Measurements from ENCODE around the gene HMGN5. TPM values are rescaled to one million over a fixed set of nuclear protein-coding genes. Genes with fewer than 3 reads are reported as not detected.

The HMGN5 gene
- total and polyA plus RNA-seq, 2 of the 4 experiments (the other 2 are of a cell fraction): 0.72 to 3.4 TPM

DNA sequence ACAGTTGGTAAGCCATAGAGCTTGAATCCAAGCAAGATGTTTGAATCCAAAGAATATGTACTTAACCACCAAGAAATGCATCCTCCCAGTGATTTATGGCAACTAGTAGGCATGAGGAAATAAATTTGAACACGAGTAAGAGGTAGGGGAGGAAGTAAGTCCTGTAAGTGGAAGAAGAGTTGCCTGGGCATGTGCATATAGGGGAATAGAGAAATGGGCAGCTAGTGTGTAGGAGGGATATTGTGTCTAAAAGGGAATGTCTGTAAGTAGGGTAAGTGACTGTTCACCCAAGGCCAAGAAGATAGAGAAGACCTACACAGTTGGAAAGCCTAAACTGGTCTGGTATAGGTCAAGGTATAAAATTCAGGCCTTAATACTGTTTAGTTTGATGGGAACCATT lies 4.8 kb upstream of the HMGN5 start:
- Histone ChIP-seq H3K79me1 (ENCODE audit: low read depth in 1 of 2, low read length in 2 of 2) (peaks cover 0 to 13% of the 10 kb centered on the region in 2 experiments), H3K27me3 (ENCODE audit: control insufficient read depth, insufficient read depth, low read length) (no peaks in the 10 kb centered on the region), H2BK15ac (ENCODE audit: low read depth, low read length) (no peak overlapping the region), H4K8ac (ENCODE audit: low read depth in 2 of 2, low read length in 2 of 2) (no peak overlapping the region), H2BK20ac (ENCODE audit: low read depth, low read length) (no peak overlapping the region), H3K36me3 (ENCODE audit: control insufficient read depth, insufficient read depth, low read length) (no peaks in the 10 kb centered on the region), H4K20me1 (ENCODE audit: insufficient read depth, low read length) (no peaks in the 10 kb centered on the region), H2AK9ac (replicated peaks; ENCODE audit: low read depth, low read length, poor library complexity) (no peak overlapping the region), H3K4me3 (ENCODE audit: insufficient read depth, low read depth, low read length) (no peak overlapping the region), H3K9me3 (ENCODE audit: control insufficient read depth, insufficient read depth, low read length) (no peaks in the 10 kb centered on the region), H3K9me1 (ENCODE audit: insufficient read depth, low read length) (peaks cover 3% of the 10 kb centered on the region; the same call in 1 of the 2 replicates), H3K56ac (ENCODE audit: extremely low read depth, insufficient read depth, low read length) (no peak overlapping the region), H2AFZ (replicated peaks; ENCODE audit: low read length, poor library complexity) (no peak overlapping the region), H3K4me2 (ENCODE audit: low read depth, low read length) (no peak overlapping the region), H4K5ac (ENCODE audit: low read depth, low read length) (no peak overlapping the region), H3K27ac (ENCODE audit: insufficient read depth, low read length) (no peak overlapping the region), H2BK120ac (ENCODE audit: low read depth, low read length) (no peak overlapping the region), H4K91ac (ENCODE audit: insufficient read depth, low read depth, low read length) (no peak overlapping the region), H3K4ac (ENCODE audit: low read depth, low read length) (no peak overlapping the region), H3K18ac (ENCODE audit: low read depth, low read length) (no peak overlapping the region), H3K23ac (ENCODE audit: low read depth, low read length) (no peak overlapping the region), H2BK5ac (ENCODE audit: low read depth, low read length, poor library complexity, severe bottlenecking) (no peak overlapping the region), H3K4me1 (ENCODE audit: control insufficient read depth, insufficient read depth, low read length) (no peaks in the 10 kb centered on the region), H2AK5ac (ENCODE audit: low read depth, low read length) (no peak overlapping the region), H3K9ac (ENCODE audit: low read depth, low read length) (no peak overlapping the region), H3K14ac (replicated peaks; ENCODE audit: low read depth, low read length) (no peak overlapping the region)
- ATAC-seq (ENCODE audit: low read depth) (no peak), DNase-seq (no peak)
- TF ChIP-seq CEBPB (IDR thresholded peaks at IDR 0.05; ENCODE audit: low read depth, low read length) (no peak), MAFK (IDR thresholded peaks at IDR 0.05; ENCODE audit: low read depth, low read length) (no peak), SMC3 (IDR thresholded peaks at IDR 0.05; ENCODE audit: low read depth, low read length) (no peak), RCOR1 (IDR thresholded peaks at IDR 0.05; ENCODE audit: insufficient replicate concordance, low read length) (no peak), BHLHE40 (IDR thresholded peaks at IDR 0.05; ENCODE audit: low read depth, low read length) (no peak), RFX5 (IDR thresholded peaks at IDR 0.05; ENCODE audit: low read depth, low read length) (no peak), FOS (IDR thresholded peaks at IDR 0.05; ENCODE audit: low read depth, low read length) (no peak), MAZ (IDR thresholded peaks at IDR 0.05; ENCODE audit: borderline replicate concordance, low read depth, low read length) (no peak), CHD1 (IDR thresholded peaks at IDR 0.05; ENCODE audit: low read depth, low read length) (no peak), RAD21 (IDR thresholded peaks at IDR 0.05; ENCODE audit: low read length) (no peak)
- TF ChIP-seq, protein P1, sequence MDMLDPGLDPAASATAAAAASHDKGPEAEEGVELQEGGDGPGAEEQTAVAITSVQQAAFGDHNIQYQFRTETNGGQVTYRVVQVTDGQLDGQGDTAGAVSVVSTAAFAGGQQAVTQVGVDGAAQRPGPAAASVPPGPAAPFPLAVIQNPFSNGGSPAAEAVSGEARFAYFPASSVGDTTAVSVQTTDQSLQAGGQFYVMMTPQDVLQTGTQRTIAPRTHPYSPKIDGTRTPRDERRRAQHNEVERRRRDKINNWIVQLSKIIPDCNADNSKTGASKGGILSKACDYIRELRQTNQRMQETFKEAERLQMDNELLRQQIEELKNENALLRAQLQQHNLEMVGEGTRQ (IDR thresholded peaks at IDR 0.05; ENCODE audit: low read depth, low read length): no peak
- in situ Hi-C loops (cut with MboI; ENCODE audit: low sequenced_read_pairs): no loop called here
- intact Hi-C loops (cut with micrococcal nuclease): no loop called here
- BruUV-seq (replicated peaks): no TSS peak
- dilution Hi-C loops (cut with HindIII; ENCODE audit: low sequenced_read_pairs, unreplicated experiment): no loop called here
- ChIA-PET POLR2A (ENCODE audit: unreplicated experiment) (no interaction called here), CTCF (no interaction called here)
- 29% methylated on average over 1 of the region's 1 CpG; no CpG with 5 or more reads in 1 of the 2 experiments for WGBS, 2 experiments (ENCODE audit: extremely low coverage in 2 of 2, insufficient read length in 1 of 2)
